Measurements from ENCODE around the gene PKNOX2. TPM values are rescaled to one million over a fixed set of nuclear protein-coding genes. Genes with fewer than 3 reads are reported as not detected.
A peak's percentile ranks its signal among the peaks of the same experiment; 100 is the strongest.

The PKNOX2 gene
- total and polyA plus RNA-seq, 2 of the 8 experiments (the other 6 are each of a cell fraction or from before 2014, with no cell fraction given), result 2.0 TPM

DNA sequence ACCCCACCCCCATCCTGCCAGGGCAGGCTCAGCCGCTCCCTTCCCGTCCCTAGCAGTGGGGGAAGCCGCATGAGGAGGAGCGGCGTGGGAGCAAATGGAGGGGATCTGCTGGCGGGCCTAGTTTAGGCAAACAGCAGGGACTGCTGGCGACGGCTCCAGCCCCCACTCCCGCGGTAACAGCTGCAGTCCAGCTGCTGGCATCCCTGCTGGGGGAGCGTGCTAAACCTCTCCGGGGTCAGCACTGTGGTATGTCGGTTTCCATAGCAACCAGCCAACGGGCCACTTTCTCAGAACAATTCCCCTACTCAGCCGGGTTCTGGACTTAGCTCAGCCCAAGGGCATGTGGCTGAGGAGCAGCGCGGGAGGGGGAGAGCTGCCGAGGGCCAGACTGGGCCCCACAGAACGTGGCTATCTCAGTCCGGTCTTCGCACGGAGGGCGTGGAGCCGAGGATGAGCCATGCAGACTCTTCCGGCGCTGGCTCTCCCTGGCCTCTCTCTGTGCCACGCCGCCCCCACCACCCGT is 98.8 kb downstream of the PKNOX2 start (continued):
- TF ChIP-seq, protein P1, sequence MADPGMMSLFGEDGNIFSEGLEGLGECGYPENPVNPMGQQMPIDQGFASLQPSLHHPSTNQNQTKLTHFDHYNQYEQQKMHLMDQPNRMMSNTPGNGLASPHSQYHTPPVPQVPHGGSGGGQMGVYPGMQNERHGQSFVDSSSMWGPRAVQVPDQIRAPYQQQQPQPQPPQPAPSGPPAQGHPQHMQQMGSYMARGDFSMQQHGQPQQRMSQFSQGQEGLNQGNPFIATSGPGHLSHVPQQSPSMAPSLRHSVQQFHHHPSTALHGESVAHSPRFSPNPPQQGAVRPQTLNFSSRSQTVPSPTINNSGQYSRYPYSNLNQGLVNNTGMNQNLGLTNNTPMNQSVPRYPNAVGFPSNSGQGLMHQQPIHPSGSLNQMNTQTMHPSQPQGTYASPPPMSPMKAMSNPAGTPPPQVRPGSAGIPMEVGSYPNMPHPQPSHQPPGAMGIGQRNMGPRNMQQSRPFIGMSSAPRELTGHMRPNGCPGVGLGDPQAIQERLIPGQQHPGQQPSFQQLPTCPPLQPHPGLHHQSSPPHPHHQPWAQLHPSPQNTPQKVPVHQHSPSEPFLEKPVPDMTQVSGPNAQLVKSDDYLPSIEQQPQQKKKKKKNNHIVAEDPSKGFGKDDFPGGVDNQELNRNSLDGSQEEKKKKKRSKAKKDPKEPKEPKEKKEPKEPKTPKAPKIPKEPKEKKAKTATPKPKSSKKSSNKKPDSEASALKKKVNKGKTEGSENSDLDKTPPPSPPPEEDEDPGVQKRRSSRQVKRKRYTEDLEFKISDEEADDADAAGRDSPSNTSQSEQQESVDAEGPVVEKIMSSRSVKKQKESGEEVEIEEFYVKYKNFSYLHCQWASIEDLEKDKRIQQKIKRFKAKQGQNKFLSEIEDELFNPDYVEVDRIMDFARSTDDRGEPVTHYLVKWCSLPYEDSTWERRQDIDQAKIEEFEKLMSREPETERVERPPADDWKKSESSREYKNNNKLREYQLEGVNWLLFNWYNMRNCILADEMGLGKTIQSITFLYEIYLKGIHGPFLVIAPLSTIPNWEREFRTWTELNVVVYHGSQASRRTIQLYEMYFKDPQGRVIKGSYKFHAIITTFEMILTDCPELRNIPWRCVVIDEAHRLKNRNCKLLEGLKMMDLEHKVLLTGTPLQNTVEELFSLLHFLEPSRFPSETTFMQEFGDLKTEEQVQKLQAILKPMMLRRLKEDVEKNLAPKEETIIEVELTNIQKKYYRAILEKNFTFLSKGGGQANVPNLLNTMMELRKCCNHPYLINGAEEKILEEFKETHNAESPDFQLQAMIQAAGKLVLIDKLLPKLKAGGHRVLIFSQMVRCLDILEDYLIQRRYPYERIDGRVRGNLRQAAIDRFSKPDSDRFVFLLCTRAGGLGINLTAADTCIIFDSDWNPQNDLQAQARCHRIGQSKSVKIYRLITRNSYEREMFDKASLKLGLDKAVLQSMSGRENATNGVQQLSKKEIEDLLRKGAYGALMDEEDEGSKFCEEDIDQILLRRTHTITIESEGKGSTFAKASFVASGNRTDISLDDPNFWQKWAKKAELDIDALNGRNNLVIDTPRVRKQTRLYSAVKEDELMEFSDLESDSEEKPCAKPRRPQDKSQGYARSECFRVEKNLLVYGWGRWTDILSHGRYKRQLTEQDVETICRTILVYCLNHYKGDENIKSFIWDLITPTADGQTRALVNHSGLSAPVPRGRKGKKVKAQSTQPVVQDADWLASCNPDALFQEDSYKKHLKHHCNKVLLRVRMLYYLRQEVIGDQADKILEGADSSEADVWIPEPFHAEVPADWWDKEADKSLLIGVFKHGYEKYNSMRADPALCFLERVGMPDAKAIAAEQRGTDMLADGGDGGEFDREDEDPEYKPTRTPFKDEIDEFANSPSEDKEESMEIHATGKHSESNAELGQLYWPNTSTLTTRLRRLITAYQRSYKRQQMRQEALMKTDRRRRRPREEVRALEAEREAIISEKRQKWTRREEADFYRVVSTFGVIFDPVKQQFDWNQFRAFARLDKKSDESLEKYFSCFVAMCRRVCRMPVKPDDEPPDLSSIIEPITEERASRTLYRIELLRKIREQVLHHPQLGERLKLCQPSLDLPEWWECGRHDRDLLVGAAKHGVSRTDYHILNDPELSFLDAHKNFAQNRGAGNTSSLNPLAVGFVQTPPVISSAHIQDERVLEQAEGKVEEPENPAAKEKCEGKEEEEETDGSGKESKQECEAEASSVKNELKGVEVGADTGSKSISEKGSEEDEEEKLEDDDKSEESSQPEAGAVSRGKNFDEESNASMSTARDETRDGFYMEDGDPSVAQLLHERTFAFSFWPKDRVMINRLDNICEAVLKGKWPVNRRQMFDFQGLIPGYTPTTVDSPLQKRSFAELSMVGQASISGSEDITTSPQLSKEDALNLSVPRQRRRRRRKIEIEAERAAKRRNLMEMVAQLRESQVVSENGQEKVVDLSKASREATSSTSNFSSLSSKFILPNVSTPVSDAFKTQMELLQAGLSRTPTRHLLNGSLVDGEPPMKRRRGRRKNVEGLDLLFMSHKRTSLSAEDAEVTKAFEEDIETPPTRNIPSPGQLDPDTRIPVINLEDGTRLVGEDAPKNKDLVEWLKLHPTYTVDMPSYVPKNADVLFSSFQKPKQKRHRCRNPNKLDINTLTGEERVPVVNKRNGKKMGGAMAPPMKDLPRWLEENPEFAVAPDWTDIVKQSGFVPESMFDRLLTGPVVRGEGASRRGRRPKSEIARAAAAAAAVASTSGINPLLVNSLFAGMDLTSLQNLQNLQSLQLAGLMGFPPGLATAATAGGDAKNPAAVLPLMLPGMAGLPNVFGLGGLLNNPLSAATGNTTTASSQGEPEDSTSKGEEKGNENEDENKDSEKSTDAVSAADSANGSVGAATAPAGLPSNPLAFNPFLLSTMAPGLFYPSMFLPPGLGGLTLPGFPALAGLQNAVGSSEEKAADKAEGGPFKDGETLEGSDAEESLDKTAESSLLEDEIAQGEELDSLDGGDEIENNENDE (IDR thresholded peaks at IDR 0.05; ENCODE audit: insufficient replicate concordance, low read length), result no peak
- TF ChIP-seq RBBP5 (IDR thresholded peaks at IDR 0.05; ENCODE audit: borderline replicate concordance, low read depth, low read length) (peak; percentile 72), CEBPB (IDR thresholded peaks at IDR 0.05; ENCODE audit: low read depth, low read length) (no peak), BCL11A (IDR thresholded peaks at IDR 0.05; ENCODE audit: low read depth in 2 of 2, low read length in 2 of 2) (no peak), SP2 (IDR thresholded peaks at IDR 0.05; ENCODE audit: low read length) (no peak), RNF2 (IDR thresholded peaks at IDR 0.05; ENCODE audit: borderline replicate concordance, low read depth, low read length, missing control alignments, poor library complexity, severe bottlenecking) (no peak), TCF12 (IDR thresholded peaks at IDR 0.05; ENCODE audit: low read depth, low read length) (peak; percentile 99), ASH2L (IDR thresholded peaks at IDR 0.05; ENCODE audit: low read length) (peak; percentile 64), JUN (IDR thresholded peaks at IDR 0.05; ENCODE audit: low read depth, low read length) (no peak)
- TF ChIP-seq, protein P2, sequence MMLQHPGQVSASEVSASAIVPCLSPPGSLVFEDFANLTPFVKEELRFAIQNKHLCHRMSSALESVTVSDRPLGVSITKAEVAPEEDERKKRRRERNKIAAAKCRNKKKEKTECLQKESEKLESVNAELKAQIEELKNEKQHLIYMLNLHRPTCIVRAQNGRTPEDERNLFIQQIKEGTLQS (IDR thresholded peaks at IDR 0.05; ENCODE audit: insufficient read depth, low read depth, low read length), result no peak

All from H1 (cell line).